ENCODE results near the gene DCLRE1C. TPM values are rescaled to one million over a fixed set of nuclear protein-coding genes. Genes with fewer than 3 reads are reported as not detected.
"Not testable (repeated sequence)": the region's sequence is repeated elsewhere in the genome, so short reads cannot be mapped to it uniquely, and the experiment has no call there.

Gene DCLRE1C
- total RNA-seq: 10.9 and 12.9 TPM in 2 replicates
- long read RNA-seq, transcript DCLRE1C-209 (14 exons, 2,354 nt): major isoform, 16 of 137 reads
- long read RNA-seq, transcript DCLRE1C-208 (15 exons, 2,463 nt): minor isoform, 10 of 137 reads
- long read RNA-seq, partial matches to known transcripts: 1 of 137 reads
- long read RNA-seq, other reads (novel, unspliced or antisense): 102 of 137 reads

DNA sequence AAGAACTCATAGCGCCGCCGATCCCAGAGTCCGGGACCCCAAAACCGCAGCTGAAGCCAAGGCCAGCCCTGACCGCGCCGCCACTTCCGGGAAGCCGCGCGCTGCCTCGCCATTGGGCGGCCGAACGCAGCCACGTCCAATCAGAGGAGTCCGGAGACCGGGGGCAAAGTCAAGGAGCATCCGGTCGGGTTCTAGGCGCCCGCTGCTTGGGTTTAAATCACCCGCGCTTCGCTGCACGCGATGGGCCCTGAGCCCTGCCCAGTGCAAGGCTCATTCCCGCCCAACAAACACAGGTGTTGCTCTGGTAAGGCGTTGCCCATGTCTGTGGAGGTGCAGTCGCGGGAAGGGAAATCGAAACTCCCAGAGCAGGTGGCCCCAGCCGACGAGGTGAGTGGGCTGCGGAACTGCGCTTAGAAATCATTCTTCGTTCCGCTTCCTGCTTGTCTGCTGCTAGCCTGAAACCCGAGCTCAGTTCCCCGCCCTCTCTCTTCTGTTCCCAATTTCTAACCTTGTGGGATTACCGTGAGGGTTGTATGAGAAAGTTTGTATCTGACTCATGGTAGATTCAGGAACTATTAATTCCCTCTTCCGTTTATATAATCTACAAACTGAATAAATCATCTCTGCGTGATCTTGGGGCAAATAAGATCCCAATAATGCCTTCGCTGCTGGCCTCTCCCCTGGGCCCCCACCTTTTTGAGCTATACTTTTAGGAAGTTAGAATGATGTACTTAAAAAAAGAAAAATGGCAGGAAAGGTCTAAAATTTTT, at the start of gene DCLRE1C:
Gene DCLRE1C (minus strand): TSS at position 96 of the 770 bp plus-strand sequence. CDS start 86 bp downstream, at position 10.
- DNase-seq (ENCODE audit: low read depth, low spot score): peak; percentile 79
- peak within 1 kb of the TSS; percentile 98 for H3K4me3 Mint-ChIP-seq
- H3K27me3 Mint-ChIP-seq (ENCODE audit: low read depth): no peaks in the 10 kb centered on the region
- H3K27ac Mint-ChIP-seq (ENCODE audit: unreplicated experiment): peak within 1 kb of the TSS; percentile 96
- no peaks in the 10 kb centered on the region for H3K36me3 Mint-ChIP-seq (ENCODE audit: low read depth)
- H3K9me3 Mint-ChIP-seq: no peaks in the 10 kb centered on the region
- peaks cover 31% of the 10 kb centered on the region for H3K4me1 Mint-ChIP-seq
- TF ChIP-seq, protein P1, sequence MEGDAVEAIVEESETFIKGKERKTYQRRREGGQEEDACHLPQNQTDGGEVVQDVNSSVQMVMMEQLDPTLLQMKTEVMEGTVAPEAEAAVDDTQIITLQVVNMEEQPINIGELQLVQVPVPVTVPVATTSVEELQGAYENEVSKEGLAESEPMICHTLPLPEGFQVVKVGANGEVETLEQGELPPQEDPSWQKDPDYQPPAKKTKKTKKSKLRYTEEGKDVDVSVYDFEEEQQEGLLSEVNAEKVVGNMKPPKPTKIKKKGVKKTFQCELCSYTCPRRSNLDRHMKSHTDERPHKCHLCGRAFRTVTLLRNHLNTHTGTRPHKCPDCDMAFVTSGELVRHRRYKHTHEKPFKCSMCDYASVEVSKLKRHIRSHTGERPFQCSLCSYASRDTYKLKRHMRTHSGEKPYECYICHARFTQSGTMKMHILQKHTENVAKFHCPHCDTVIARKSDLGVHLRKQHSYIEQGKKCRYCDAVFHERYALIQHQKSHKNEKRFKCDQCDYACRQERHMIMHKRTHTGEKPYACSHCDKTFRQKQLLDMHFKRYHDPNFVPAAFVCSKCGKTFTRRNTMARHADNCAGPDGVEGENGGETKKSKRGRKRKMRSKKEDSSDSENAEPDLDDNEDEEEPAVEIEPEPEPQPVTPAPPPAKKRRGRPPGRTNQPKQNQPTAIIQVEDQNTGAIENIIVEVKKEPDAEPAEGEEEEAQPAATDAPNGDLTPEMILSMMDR (conservative IDR thresholded peaks at IDR 0.05): no peak

DNA sequence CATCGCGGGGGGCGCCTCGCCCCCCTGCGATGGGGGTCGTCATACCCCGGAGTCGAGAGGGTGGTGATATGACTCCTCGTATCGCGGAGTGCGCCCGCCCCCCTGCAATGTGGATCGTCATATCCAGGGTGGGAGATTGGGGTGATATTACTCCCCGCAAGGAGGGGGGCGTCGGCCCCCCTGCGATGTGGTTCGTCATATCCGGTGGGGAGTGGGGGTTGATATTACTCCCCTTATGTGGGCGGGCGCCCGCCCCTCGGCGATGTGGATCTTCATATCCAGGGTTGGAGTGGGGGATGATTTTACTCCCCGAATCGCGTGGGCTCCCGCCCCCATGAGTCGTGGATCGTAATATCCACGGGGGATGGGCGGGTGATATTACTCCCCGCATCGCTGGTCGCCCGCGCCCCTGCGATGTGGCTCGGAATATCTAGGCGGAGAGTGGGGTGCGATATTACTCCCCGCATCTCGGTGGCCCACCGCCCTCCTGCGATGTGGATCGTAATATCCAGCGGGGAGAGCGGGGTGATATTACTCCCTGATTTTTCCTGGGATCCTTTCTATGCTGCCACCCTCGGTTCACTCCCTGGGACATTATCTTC, 42.2 kb upstream of the DCLRE1C start:
- Mint-ChIP-seq H3K4me1 (peaks cover 23% of the 10 kb centered on the region), H3K9me3 (peaks cover 10% of the 10 kb centered on the region), H3K4me3 (no peak overlapping the region), H3K27ac (ENCODE audit: unreplicated experiment) (no peak overlapping the region), H3K27me3 (ENCODE audit: low read depth) (no peaks in the 10 kb centered on the region), H3K36me3 (ENCODE audit: low read depth) (peaks cover 4% of the 10 kb centered on the region)
- TF ChIP-seq, protein P1 (conservative IDR thresholded peaks at IDR 0.05): no peak
- no peak for DNase-seq (ENCODE audit: low read depth, low spot score)

DNA sequence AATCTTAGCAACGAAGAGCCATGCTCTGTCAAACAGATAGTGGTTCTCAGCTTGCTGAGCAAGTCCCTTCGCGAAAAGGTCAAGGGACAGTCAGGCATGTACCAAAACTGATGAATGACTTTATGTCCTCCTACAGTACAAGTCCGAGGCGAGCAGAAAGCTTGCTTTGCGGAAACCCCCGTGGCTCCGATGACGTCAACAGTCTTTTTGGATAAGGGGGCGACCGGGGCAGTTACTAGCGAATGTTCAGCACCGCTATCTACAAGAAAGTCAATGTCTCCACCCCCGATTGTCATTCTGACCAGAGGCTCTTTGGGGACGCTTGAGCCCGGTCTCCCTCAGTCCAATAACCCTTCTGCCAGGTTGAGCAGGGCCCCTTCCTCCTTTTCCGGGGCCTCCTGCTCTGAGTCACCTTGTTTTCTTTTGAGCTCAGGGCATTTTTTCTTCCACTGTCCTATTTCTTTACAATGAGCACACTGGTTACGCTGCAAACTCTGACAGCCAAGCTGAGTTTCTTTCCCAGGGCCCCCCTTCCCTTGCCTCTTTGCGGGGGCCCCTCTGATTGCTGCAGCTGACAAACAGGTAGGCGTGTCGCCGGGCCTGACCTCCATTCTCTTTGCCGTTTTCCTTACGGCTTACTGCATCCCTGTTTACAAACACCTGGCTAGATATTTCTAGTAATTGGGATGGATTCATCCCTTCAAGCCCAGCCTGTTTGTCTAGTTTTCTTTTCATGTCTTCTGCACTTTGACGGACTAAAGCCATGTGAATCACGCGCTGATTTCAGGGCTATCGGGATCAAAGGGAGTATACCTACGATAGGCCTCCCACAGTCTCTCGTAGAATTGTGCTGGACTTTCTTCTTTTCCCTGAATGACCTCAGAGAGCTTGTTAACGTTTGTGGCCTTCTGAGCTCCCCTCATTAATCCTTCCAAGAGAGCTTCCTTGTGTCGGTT, 39.9 kb upstream of the DCLRE1C start:
- H3K27ac Mint-ChIP-seq (ENCODE audit: unreplicated experiment); H3K4me3 Mint-ChIP-seq; H3K27me3 Mint-ChIP-seq (ENCODE audit: low read depth); H3K9me3 Mint-ChIP-seq; DNase-seq (ENCODE audit: low read depth, low spot score); H3K36me3 Mint-ChIP-seq (ENCODE audit: low read depth): not testable (repeated sequence)
- H3K4me1 Mint-ChIP-seq: peaks cover 23% of the 10 kb centered on the region

DNA sequence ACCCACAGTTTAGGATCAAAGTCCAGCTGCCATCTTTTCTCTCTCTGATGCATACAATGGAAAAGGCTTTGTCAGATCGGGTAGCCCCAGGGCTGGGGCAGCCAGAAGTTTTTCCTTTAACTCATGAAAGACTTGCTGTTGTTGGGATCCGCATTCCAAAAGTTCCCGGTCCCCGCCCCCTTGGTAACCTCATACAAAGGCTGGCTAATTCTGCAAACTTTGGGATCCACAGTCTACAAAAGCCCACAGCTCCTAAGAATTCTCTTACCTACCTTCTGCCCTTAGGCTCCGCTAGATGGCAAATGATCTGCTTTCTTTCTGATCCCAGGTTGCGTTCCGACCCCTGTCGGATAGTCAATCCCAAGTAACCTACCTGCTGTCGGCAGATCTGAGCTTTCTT, 38.4 kb upstream of the DCLRE1C start:
- H3K27me3 Mint-ChIP-seq (ENCODE audit: low read depth); H3K9me3 Mint-ChIP-seq; H3K27ac Mint-ChIP-seq (ENCODE audit: unreplicated experiment); H3K4me3 Mint-ChIP-seq; H3K36me3 Mint-ChIP-seq (ENCODE audit: low read depth); DNase-seq (ENCODE audit: low read depth, low spot score): not testable (repeated sequence)
- peaks cover 23% of the 10 kb centered on the region for H3K4me1 Mint-ChIP-seq

DNA sequence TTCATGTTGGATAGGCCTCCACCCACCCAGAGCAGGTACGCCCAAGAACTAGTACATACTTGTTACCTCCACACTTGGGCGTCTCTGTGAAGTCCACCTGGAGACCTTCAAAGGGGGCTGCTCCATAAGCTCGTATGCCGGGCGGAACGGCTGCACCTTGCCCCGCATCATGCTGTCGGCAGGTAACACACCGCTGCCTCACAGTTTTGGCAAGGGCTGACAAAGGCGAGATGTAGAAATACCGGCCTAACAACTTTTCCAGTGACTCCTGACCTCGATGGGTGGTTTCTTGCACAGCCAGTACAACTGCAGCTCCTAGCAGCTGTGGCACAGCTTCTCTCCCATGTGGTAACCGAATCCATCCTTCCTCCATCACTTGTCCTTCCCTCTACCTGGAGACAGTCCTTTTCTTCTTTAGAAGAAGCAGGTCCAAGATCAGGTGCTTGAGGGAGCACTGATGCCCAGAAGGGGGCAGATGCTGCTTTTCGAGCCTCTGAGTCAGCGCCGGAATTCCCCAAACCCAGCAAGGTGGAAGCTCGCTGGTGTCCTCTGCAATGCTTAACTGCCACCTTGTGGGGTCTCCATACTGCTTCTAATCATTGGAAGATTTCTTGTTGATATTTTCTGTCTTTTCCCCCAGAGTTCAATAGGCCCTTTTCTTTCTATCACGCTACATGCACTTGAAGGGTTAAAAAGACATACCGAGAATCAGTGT, 37.3 kb upstream of the DCLRE1C start:
- H3K27me3 Mint-ChIP-seq (ENCODE audit: low read depth); DNase-seq (ENCODE audit: low read depth, low spot score); H3K4me3 Mint-ChIP-seq; H3K27ac Mint-ChIP-seq (ENCODE audit: unreplicated experiment); H3K36me3 Mint-ChIP-seq (ENCODE audit: low read depth); H3K9me3 Mint-ChIP-seq: not testable (repeated sequence)
- peaks cover 23% of the 10 kb centered on the region for H3K4me1 Mint-ChIP-seq
- TF ChIP-seq, protein P1 (conservative IDR thresholded peaks at IDR 0.05): peak; percentile 35

DNA sequence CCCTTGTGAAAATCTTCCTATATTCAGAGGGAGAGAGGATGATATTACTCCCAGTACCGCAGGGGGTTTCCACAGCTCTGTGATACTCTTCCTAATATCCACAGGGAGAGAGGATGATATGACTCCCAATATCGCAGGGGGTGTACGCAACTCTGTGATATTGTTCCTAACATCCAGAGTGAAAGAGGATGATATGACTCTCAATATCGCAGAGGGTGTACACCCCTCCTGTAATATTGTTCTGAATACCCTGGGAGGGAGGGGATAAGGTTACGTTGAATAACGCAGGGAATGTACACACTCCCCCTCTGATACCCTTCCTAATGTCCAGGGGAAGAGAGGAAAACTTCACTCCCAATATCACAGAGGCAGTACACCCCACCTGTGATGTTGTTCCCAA, 35.7 kb upstream of the DCLRE1C start:
- not testable (repeated sequence) for H3K36me3 Mint-ChIP-seq (ENCODE audit: low read depth); H3K27ac Mint-ChIP-seq (ENCODE audit: unreplicated experiment); H3K9me3 Mint-ChIP-seq; H3K27me3 Mint-ChIP-seq (ENCODE audit: low read depth); DNase-seq (ENCODE audit: low read depth, low spot score); H3K4me3 Mint-ChIP-seq
- peaks cover 23% of the 10 kb centered on the region for H3K4me1 Mint-ChIP-seq

Data from neural crest cell (in vitro differentiated cells).